HG03342 (cell line): ENCODE measurements around the gene CREBBP.
"Not testable (repeated sequence)": the region's sequence is repeated elsewhere in the genome, so short reads cannot be mapped to it uniquely, and the experiment has no call there.

Source experiments
- ATAC-seq: cut with Tn5 transposase; IDR thresholded peaks from one replicate; pipeline ENCODE4 v1.9.1; 2021; ENCODE audit warnings: mild to moderate bottlenecking, moderate library complexity; ENCODE audit not compliant: unreplicated experiment

Gene CREBBP

GRCh38 chr16:3880623-3881498, at the start of gene CREBBP:
TSS of gene CREBBP (minus strand) at chr16:3880713. CDS start at chr16:3879916, 797 bp downstream.
- ATAC-seq, result peak; percentile 80

GRCh38 chr16:3927147-3927546, 46.6 kb upstream of the CREBBP start:
- ATAC-seq, result not testable (repeated sequence)

- ATAC-seq, result no peak
Observed at GRCh38 chr16:3924763-3925162, 44.2 kb upstream of the CREBBP start.

GRCh38 chr16:3922241-3922640, 41.7 kb upstream of the CREBBP start:
- ATAC-seq, result no peak

- ATAC-seq, result no peak
Observed at GRCh38 chr16:3920206-3920605, 39.7 kb upstream of the CREBBP start.

GRCh38 chr16:3919413-3919812, 38.9 kb upstream of the CREBBP start:
- ATAC-seq, result no peak

GRCh38 chr16:3915426-3916260, 35.1 kb upstream of the CREBBP start:
- ATAC-seq, result no peak

- ATAC-seq, result no peak
Observed at GRCh38 chr16:3912897-3913296, 32.4 kb upstream of the CREBBP start.

GRCh38 chr16:3912373-3912772, 31.9 kb upstream of the CREBBP start:
- no peak for ATAC-seq

GRCh38 chr16:3911741-3912140, 31.2 kb upstream of the CREBBP start:
- ATAC-seq, result not testable (repeated sequence)

GRCh38 chr16:3909791-3910583, 29.5 kb upstream of the CREBBP start:
- no peak for ATAC-seq

- no peak for ATAC-seq
Observed at GRCh38 chr16:3908951-3909437, 28.5 kb upstream of the CREBBP start.

GRCh38 chr16:3907586-3907985, 27.1 kb upstream of the CREBBP start:
- no peak for ATAC-seq

- ATAC-seq, result no peak
Observed at GRCh38 chr16:3906363-3906762, 25.9 kb upstream of the CREBBP start.

- no peak for ATAC-seq
Observed at GRCh38 chr16:3904875-3905274, 24.4 kb upstream of the CREBBP start.

GRCh38 chr16:3890091-3890490, 9.6 kb upstream of the CREBBP start:
- ATAC-seq, result no peak

- ATAC-seq, result no peak
Observed at GRCh38 chr16:3889059-3889458, 8.5 kb upstream of the CREBBP start.

- ATAC-seq, result not testable (repeated sequence)
Observed at GRCh38 chr16:3885999-3886398, 5.5 kb upstream of the CREBBP start.

- no peak for ATAC-seq
Observed at GRCh38 chr16:3884398-3884797, 3.9 kb upstream of the CREBBP start.

- no peak for ATAC-seq
Observed at GRCh38 chr16:3882531-3882930, 2.0 kb upstream of the CREBBP start.

- no peak for ATAC-seq
Observed at GRCh38 chr16:3881499-3881990, 1.0 kb upstream of the CREBBP start.
